Naive B cell (primary cell): Measurements from ENCODE around the gene RAD51B. TPM values are rescaled to one million over a fixed set of nuclear protein-coding genes. Genes with fewer than 3 reads are reported as not detected.
A peak's percentile ranks its signal among the peaks of the same experiment; 100 is the strongest.

Source experiments
- ATAC-seq, 2 donors: fragments of 150-1000 bp; cut with Tn5 transposase; 2 replicates each; pipeline ENCODE4 v1.10.0; 2021; ENCODE audit warnings: low read depth in 2 of 2, mild to moderate bottlenecking in 2 of 2, moderate library complexity in 2 of 2
- DNase-seq: peaks from one replicate; pipeline ENCODE4 v3.0.0; 2022
- H3K27ac Mint-ChIP-seq, 6 donors: one replicate each; pipeline ENCODE4 v1.8.0; 2020 to 2022; ENCODE audit warnings: mild to moderate bottlenecking in 6 of 6, mixed read lengths in 6 of 6, moderate library complexity in 5 of 6, inconsistent platforms in 2 of 6
- H3K27me3 Mint-ChIP-seq, 3 donors: one replicate each; pipeline ENCODE4 v1.8.0; 2021 to 2022; ENCODE audit warnings: mixed read lengths in 3 of 3, mild to moderate bottlenecking in 1 of 3
- H3K36me3 Mint-ChIP-seq, 2 donors: one replicate each; pipeline ENCODE4 v1.8.0; 2020 to 2022; ENCODE audit warnings: mixed read lengths in 2 of 2, inconsistent platforms in 1 of 2, mild to moderate bottlenecking in 1 of 2
- H3K4me1 Mint-ChIP-seq, 3 donors: one replicate each; pipeline ENCODE4 v1.8.0; 2020 to 2022; ENCODE audit warnings: mixed read lengths in 3 of 3, inconsistent platforms in 1 of 3, mild to moderate bottlenecking in 1 of 3, moderate library complexity in 1 of 3
- H3K4me3 Mint-ChIP-seq, 8 donors: one replicate each; pipeline ENCODE4 v1.8.0; 2020 to 2022; ENCODE audit warnings: mild to moderate bottlenecking in 8 of 8, mixed read lengths in 8 of 8, moderate library complexity in 8 of 8, inconsistent platforms in 2 of 8
- H3K9me3 Mint-ChIP-seq, 7 donors: one replicate each; pipeline ENCODE4 v1.8.0; 2020 to 2022; ENCODE audit warnings: mixed read lengths in 7 of 7, mild to moderate bottlenecking in 5 of 7, inconsistent platforms in 2 of 7, moderate library complexity in 1 of 7
- polyA plus RNA-seq, 6 donors: library from polyadenylated mRNA; unstranded; fragments of 300-500 nt; fragmentation: Illumina TruSeq; gene quantifications; one replicate each; pipeline ENCODE4 v1.2.3, GENCODE V29; 2021; ENCODE audit warnings: low read depth in 6 of 6

The RAD51B gene
- polyA plus RNA-seq, 6 donors from 2014 or later: 27.4 to 37.2 (median 31.8) TPM

DNA sequence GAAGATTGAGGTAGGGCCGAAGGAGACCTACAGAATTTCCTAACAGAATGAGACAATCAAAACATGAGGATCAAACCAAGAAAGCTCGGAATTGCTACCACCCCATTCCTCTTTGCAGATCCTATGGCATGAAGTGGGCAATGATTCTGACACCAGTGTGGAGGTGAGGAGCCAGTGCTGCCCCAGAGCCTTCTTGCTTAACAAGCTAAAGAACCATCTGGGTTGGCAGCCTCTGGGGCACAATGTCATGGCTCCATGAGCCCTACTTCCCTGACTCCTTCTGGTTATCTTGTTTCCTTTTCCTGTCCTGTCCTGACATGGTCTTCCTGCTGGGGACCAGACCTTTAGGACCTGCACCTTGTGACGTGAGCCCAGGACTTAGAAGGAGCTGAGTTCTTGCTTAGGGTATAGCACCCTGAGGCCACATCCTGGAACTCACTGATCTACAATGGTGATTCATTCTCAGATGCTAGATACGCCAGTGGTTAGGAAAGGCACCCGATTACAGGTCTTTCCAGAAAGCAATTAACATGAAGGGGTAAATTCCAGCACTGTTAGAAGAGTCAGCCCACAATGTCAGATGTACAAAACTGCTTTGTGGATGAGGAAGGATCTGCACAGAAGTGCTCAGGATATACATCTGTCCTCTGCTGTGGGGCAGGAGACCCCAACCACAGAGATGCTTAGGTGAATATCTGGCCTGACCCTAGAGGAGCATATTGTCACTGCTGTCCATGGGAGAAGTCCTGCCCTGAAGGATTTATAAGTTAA is 649.0 kb downstream of the RAD51B start:
- Mint-ChIP-seq H3K9me3 (no peaks in the 10 kb centered on the region), H3K4me3 (no peak overlapping the region), H3K27ac (peak overlapping the region in 3 of 6 donors; percentile 38 to 96 (median 76)), H3K27me3 (no peaks in the 10 kb centered on the region), H3K4me1 (peaks cover 41 to 62% (median 46%) of the 10 kb centered on the region in 3 donors), H3K36me3 (peaks cover 0 to 8% of the 10 kb centered on the region in 2 donors)
- ATAC-seq (no peak), DNase-seq (no peak)

DNA sequence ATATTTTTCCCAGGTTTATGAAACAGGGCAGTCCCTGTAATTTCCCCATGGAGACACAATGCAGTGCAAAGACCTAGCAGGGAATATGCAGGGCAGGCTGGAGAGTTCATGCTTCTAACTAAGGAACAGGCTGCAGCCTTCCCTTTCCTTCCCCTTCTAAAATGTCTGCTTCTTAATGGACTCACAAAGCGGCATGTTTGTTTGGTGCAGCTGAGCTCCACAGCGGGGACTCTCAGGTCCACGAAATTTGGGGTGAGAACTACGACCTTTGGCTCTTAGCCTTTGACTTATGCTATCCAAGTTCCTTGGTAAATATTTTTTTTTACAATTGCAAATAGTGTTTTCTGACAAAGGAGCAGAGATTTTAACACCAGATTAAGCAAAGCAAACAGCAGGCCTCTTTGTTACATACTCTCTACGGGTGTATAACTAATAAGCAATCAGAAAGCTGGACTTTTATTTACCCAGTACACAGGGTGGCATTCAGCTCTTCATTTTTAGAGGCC is 649.7 kb downstream of the RAD51B start:
- Mint-ChIP-seq H3K27ac (peak overlapping the region; percentile 56 to 97 (median 84)), H3K4me3 (peak overlapping the region in 2 of 8 donors; percentile 8 to 57), H3K36me3 (peaks cover 0 to 8% of the 10 kb centered on the region in 2 donors), H3K9me3 (no peaks in the 10 kb centered on the region), H3K27me3 (no peaks in the 10 kb centered on the region), H3K4me1 (peaks cover 47 to 67% (median 52%) of the 10 kb centered on the region in 3 donors)
- DNase-seq: no peak
- ATAC-seq: no peak

DNA sequence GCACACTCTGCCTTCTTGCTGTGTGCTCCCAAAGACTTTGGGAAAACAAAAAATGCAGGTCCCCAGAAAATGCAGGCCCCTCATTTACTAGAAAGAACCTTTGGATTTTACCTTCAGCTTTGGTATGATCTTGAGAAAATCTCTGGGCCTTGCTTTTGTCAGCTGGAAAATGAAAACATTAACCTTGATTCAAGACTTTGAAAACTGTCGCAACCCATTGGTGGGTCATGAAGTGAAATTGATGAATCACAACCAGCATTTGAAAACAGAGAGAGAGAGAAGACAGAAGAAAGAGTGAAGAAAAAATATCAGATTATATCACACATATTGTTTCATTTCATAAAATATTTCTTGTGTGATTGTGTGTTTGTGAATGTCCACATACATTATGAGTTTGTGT is 650.8 kb downstream of the RAD51B start:
- Mint-ChIP-seq H3K4me1 (peaks cover 58 to 69% (median 59%) of the 10 kb centered on the region in 3 donors), H3K36me3 (peaks cover 0 to 8% of the 10 kb centered on the region in 2 donors), H3K4me3 (peak overlapping the region in 7 of 8 donors; percentile 5 to 78 (median 59)), H3K9me3 (no peaks in the 10 kb centered on the region), H3K27ac (peak overlapping the region; percentile 96 to 98 (median 97)), H3K27me3 (no peaks in the 10 kb centered on the region)
- ATAC-seq (no peak), DNase-seq (no peak)

DNA sequence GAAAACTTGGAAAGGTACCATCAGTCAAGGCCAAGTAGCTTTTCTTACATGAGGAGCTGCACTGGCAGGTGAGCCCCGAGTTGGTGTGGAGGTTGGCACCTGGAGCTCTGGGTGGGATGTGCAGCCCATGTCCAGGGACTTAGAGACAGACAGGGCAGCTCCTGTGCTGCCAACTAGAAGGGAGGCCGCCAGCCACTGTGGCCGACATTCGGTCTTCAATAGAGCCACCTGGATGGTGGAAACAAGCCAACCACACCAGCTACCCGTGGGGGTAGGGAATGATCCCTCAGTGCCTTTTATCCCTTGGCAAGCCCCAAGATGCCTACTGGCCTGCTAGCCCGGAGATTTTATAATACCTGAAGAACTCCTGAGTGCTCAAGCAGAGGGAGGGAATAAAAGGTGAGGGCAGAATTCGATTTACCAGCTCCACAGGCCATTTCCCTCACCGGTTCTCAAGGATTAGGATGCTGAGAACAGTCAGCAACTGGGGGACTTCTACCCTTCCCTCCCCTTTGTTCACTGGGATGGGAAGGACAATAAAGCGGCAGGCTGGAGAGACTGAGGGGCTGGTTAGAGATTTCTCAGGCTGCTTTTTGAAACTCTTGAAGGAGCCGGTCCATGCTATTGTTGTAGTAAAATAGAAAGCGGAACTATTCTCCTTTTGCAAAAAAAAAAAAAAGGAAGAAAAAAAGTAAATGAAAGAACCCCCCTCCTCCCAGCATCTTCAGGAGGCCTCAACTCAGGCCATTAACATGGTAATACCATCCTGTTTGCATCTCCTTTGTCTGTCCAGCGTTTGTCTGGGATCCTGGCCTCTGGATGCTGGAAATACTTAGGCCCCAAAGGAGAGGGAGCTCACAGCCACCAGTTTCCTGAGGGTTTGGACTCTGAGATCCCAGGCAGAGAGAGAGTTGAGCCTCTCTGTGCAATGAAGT is 651.7 kb downstream of the RAD51B start:
- Mint-ChIP-seq H3K27me3 (no peaks in the 10 kb centered on the region), H3K9me3 (no peaks in the 10 kb centered on the region), H3K27ac (peak overlapping the region; percentile 96 to 98 (median 97)), H3K4me1 (peaks cover 65 to 77% (median 67%) of the 10 kb centered on the region in 3 donors), H3K4me3 (peak overlapping the region; percentile 27 to 78 (median 72)), H3K36me3 (peaks cover 0 to 8% of the 10 kb centered on the region in 2 donors)
- DNase-seq (peak; percentile 56), ATAC-seq (peak; percentile 76 to 77)

DNA sequence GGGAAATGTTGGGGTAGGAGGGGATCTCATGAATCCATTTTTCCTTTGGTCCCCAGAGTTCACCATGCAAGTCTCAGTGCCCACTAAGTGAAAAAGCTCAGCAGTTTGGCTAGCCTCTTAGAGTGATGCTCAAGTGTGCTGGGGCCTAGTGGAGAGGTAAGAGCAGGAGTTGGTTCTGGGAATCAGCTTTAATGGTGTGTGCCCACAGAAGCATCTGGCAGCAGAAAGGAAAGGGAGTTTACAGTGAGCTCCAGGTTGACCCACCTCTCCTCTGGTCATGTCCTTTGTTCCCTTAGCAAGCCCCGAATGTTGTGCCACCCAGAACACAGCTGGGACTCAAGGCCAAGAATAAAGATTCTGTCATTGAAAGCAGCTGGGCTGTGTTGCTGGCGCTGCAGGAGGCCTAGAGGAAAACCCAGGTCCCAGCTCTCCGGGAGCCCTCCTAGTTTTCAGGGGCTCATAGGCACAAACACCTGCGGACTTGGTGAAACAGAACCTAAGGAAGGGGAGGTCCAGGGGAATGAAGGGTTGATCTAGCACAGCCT is 652.5 kb downstream of the RAD51B start:
- DNase-seq (no peak), ATAC-seq (no peak)
- H3K4me3 Mint-ChIP-seq: peak overlapping the region in 7 of 8 donors; percentile 27 to 78 (median 68)
- H3K9me3 Mint-ChIP-seq: no peaks in the 10 kb centered on the region
- H3K27ac Mint-ChIP-seq: peak overlapping the region; percentile 96 to 98 (median 97)
- peaks cover 71 to 85% (median 74%) of the 10 kb centered on the region in 3 donors for H3K4me1 Mint-ChIP-seq
- H3K27me3 Mint-ChIP-seq: no peaks in the 10 kb centered on the region
- H3K36me3 Mint-ChIP-seq: peaks cover 0 to 8% of the 10 kb centered on the region in 2 donors

DNA sequence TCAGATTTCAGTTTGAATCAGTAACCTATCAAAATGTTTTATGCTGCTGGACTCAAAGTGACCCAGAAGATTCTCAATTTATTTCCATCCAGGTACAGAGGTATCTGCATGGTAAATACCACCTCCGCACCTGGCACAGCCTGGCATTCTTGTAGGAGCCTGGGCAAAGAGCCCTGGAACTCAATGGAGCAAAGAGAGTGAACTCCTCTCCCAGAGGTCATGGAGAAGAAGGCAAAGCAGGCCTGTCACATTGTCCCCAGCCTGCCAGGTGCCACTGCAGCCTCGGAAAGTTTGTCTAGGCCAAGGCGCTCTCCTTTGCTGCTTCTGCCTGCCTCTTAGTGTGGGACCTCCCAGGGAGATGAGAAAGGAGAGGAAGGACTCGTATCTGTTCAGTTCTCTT is 653.5 kb downstream of the RAD51B start:
- DNase-seq: no peak
- Mint-ChIP-seq H3K36me3 (peaks cover 0 to 8% of the 10 kb centered on the region in 2 donors), H3K4me3 (peak overlapping the region in 3 of 8 donors; percentile 15 to 78 (median 68))

DNA sequence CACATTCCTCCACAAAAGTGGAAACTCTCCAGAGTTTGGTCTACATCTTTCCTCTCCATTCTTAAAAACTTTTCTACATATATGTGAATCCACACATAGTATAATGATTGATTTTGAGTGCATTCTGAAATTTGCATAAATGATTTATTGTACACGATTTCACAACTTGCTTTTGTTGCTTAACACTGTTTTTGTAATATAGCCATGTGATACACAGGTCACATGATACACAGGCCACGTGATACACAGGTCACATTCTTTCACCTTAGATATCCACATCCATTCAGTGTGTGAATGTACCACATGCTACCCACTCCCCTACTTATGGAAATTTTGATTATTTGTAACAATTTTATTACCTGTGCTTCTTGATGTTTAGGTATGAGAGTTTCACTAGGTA is 654.2 kb downstream of the RAD51B start:
- Mint-ChIP-seq H3K9me3 (no peaks in the 10 kb centered on the region), H3K4me1 (peaks cover 76 to 95% (median 92%) of the 10 kb centered on the region in 3 donors), H3K4me3 (peak overlapping the region in 1 of 8 donors; percentile 36), H3K36me3 (peaks cover 0 to 8% of the 10 kb centered on the region in 2 donors), H3K27me3 (no peaks in the 10 kb centered on the region), H3K27ac (peak overlapping the region in 4 of 6 donors; percentile 42 to 97 (median 50))
- DNase-seq: no peak
- no peak for ATAC-seq

More for the DNA sequence above, 653.5 kb downstream of the RAD51B start:
- Mint-ChIP-seq H3K9me3 (no peaks in the 10 kb centered on the region), H3K27me3 (no peaks in the 10 kb centered on the region), H3K4me1 (peaks cover 80 to 94% (median 85%) of the 10 kb centered on the region in 3 donors), H3K27ac (peak overlapping the region; percentile 81 to 97 (median 96))
- ATAC-seq: no peak

DNA sequence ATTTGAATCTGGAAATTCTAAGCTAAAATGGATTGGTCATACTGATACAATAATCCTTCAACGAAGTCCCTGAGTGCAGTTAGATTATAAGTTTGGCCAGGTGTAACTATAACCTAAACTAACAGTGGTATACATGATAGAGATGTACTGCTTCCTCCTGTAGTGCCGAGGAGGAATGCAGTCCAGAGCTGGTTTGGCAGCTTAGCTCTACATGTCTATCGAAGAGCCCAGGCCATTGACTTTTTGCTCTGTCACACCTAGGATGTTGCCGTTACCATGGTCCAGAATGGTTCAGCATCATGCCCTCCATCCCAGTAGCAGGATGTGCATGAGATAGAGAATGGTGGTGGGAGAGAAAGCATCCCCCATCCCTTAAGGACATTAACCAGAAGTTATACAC is 655.2 kb downstream of the RAD51B start:
- Mint-ChIP-seq H3K4me3 (peak overlapping the region in 1 of 8 donors; percentile 23), H3K36me3 (peaks cover 0 to 8% of the 10 kb centered on the region in 2 donors), H3K27ac (peak overlapping the region; percentile 11 to 97 (median 62)), H3K4me1 (peaks cover 82 to 99% (median 95%) of the 10 kb centered on the region in 3 donors), H3K27me3 (no peaks in the 10 kb centered on the region), H3K9me3 (no peaks in the 10 kb centered on the region)
- no peak for DNase-seq
- no peak for ATAC-seq

DNA sequence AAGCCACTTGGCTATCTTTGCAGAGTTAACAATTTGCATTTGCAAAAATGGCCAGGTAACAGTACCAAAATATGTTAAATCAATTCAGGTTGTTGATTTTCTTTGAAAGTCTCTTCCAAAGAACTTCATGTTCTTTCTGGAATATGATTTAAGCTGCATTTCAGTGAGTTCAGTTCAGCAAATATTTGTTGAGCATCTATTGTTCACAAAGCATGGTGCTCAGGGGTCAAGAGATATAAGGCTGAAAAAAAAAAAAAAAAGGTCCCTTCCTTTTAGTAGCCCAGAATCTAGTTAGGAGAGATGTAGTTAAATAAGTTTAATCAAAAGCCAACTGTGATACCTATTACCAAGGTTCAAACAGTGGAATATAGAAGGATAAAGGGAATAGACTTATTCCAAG is 656.2 kb downstream of the RAD51B start:
- Mint-ChIP-seq H3K36me3 (no peaks in the 10 kb centered on the region), H3K9me3 (no peaks in the 10 kb centered on the region), H3K27me3 (no peaks in the 10 kb centered on the region), H3K4me3 (peak overlapping the region in 7 of 8 donors; percentile 23 to 81 (median 52)), H3K4me1 (peaks cover 74 to 95% (median 93%) of the 10 kb centered on the region in 3 donors), H3K27ac (peak overlapping the region; percentile 97 to 99 (median 99))
- ATAC-seq (no peak), DNase-seq (no peak)

DNA sequence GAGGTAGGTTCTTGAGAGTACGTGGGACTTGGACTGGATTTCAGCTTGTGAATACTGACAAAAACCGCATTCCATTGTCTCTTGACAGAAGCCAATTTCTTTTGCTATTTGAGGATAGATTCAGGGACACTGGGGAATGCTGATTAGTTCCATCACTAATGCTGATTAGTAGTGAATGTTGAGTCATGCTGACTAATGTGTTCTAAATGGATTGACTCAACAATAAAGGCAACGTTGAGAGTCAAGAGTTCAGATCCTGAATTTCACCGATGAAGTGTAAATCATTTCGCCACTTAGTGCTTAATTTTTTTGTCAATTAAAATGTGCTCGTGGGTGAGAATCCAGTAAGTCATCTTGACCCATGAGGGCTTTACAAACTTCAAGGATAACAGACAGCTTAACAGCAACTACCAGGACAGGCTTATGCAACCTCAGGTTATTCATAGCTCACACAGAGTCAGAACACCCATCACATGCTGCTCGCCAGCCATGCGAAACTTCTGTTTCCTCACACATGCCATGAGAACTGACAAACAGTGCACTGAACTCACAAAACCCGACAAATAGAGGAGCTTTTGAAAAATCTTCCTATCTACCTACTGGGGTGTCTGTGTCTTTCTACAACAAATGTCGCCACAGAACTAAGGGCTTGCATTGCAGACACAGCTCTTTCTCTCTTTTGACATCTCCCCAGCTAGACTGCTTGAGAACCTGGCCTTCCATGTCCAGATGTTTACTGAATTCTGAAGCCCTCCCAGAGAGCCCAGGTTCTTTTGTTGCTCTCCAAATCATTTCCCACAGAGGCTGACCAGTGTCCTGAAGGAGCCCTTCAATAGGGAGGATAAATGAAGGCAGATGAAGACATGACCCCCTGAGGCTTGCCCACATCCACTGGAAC is 656.9 kb downstream of the RAD51B start:
- DNase-seq: peak; percentile 83
- H3K4me3 Mint-ChIP-seq: peak overlapping the region; percentile 18 to 85 (median 65)
- no peaks in the 10 kb centered on the region for H3K27me3 Mint-ChIP-seq
- no peaks in the 10 kb centered on the region for H3K9me3 Mint-ChIP-seq
- H3K27ac Mint-ChIP-seq: peak overlapping the region; percentile 97 to 99 (median 99)
- no peaks in the 10 kb centered on the region for H3K36me3 Mint-ChIP-seq
- peak; percentile 98 to 99 for ATAC-seq
- H3K4me1 Mint-ChIP-seq: peaks cover 72 to 93% (median 93%) of the 10 kb centered on the region in 3 donors

DNA sequence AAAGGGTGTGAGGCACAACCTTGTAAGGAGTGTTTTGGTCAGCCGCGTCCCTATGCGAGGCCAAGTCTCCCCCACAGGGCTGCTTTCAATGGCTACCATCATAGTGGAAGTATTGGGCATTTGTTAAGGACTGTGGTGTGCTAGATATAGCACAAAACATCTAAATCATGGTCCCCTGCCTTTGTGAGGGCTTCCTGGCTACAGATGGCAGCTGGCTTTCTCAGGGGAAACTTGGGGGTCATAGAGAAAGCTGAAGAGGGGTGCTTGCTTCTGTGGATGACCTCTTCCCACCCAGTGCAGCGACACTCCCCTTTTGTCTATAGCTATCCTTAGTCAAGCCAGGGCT is 657.5 kb downstream of the RAD51B start:
- Mint-ChIP-seq H3K27me3 (no peaks in the 10 kb centered on the region), H3K9me3 (no peaks in the 10 kb centered on the region), H3K27ac (peak overlapping the region; percentile 97 to 99 (median 99)), H3K4me3 (peak overlapping the region; percentile 18 to 85 (median 65)), H3K4me1 (peaks cover 71 to 93% (median 88%) of the 10 kb centered on the region in 3 donors), H3K36me3 (no peaks in the 10 kb centered on the region)
- ATAC-seq (no peak), DNase-seq (no peak)

DNA sequence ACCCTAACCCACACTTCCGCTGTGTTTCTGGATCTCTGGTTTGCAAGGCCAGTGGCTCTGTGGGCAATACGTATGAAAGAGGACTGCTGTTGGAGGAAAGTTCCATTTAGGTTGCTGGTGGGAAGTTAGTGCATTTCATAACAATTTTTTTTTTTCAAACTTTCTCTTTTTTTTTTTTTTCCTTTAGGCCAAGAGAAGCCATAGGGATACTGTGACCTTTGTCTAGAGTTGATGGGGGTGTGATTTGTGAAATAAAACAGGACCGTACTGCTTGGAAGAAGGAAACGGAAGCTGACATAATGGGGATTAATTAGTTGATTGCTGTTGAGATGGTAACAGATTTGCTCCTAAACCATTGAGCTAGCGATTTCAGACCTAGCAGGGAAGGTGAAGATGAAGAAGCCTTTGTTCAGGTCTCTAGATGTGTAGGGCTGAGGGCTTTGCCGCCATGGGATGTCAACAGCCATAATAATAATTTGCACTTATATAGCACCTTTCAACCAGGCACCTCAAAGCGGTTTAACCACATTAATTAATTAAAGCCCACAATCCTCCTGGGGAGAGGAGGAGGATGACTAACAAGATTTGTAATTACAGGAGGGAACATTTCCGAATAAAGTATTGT is 658.0 kb downstream of the RAD51B start:
- peak overlapping the region; percentile 97 to 99 (median 99) for H3K27ac Mint-ChIP-seq
- peaks cover 66 to 90% (median 86%) of the 10 kb centered on the region in 3 donors for H3K4me1 Mint-ChIP-seq
- no peaks in the 10 kb centered on the region for H3K36me3 Mint-ChIP-seq
- no peaks in the 10 kb centered on the region for H3K27me3 Mint-ChIP-seq
- DNase-seq (no peak), ATAC-seq (no peak)
- H3K4me3 Mint-ChIP-seq: peak overlapping the region in 4 of 8 donors; percentile 5 to 85 (median 50)
- no peaks in the 10 kb centered on the region for H3K9me3 Mint-ChIP-seq
